ENCODE measurements around the gene GJC3. TPM values are rescaled to one million over a fixed set of nuclear protein-coding genes. Genes with fewer than 3 reads are reported as not detected.
"Not testable (repeated sequence)": the region's sequence is repeated elsewhere in the genome, so short reads cannot be mapped to it uniquely, and the experiment has no call there.

GJC3 gene
- total RNA-seq, 2 experiments from 2014 or later: 0.48 TPM; not detected in 1

DNA sequence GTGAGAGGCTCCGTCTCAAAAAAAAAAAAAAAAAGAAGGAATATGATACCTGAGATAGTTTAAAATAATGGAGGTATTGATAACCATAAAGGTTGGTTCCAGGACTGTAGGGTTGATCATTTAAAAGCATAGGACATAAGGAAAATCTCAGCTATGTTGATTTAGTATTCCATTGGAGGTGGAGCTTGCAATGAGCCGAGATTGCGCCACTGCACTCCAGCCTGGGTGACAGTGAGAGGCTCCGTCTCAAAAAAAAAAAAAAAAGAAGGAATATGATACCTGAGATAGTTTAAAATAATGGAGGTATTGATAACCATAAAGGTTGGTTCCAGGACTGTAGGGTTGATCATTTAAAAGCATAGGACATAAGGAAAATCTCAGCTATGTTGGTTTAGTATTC lies 23.2 kb upstream of the GJC3 start:
- H3K9me3 Mint-ChIP-seq; H3K27me3 Mint-ChIP-seq; CTCF ChIA-PET; H3K27ac Mint-ChIP-seq; DNase-seq; H3K4me3 Mint-ChIP-seq; H3K4me1 Mint-ChIP-seq; H3K36me3 Mint-ChIP-seq (ENCODE audit: low read depth): not testable (repeated sequence)
- POLR2A ChIA-PET: interaction anchor here (0.6 kb wide), 1 partner anchor 84 kb away, joined by 3 read pairs; no protein-coding TSS in a partner anchor

DNA sequence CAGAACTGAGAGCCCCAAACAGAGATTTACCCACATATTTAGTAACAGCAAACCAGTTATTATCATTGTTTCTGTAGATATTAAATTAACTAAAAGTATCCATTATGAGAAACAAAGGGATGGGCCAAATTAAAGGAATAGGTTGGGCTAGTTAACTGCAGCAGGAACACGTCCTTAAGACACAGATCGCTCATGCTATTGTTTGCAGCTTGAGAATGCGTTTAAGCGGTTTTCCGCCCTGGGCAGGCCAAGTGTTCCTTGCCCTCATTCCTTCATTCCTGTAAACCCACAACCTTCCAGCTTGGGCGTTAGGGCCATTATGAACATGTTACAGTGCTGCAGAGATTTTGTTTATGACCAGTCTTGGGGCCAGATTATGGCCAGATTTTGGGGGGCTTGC lies 21.4 kb upstream of the GJC3 start:
- H3K4me3 Mint-ChIP-seq; POLR2A ChIA-PET; H3K4me1 Mint-ChIP-seq; H3K27me3 Mint-ChIP-seq; H3K36me3 Mint-ChIP-seq (ENCODE audit: low read depth); H3K9me3 Mint-ChIP-seq; H3K27ac Mint-ChIP-seq; DNase-seq: not testable (repeated sequence)
- CTCF ChIA-PET: interaction anchor here (1.2 kb wide), 1 partner anchor 18 kb away, joined by 3 read pairs; no protein-coding TSS in a partner anchor

DNA sequence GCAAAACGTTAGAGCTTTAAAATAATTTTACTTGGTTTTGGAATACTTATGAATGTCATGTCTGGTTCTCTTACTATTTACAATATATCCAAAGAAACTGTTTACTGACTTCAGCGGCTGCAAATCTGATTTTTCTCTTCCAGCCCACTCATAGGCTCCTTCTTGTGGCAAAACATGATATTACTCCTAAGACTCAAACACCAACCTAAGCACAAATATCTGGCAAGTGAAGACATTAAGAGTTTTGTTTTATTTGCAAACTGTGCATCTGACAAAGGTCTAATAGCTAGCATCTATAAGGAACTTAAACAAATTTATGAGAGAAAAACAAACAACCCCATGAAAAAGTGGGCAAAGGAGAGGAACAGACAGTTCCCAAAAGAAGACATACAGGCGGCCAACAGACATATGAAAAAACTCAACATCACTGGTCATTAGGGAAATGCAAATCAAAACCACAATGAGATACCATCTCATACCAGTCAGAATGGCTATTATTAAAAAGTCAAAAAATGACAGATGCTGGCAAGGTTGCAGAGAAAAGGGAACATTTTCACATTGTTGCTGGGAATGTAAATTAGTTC lies 20.3 kb upstream of the GJC3 start:
- H3K27ac Mint-ChIP-seq: no peak overlapping the region
- no peaks in the 10 kb centered on the region for H3K4me1 Mint-ChIP-seq
- H3K36me3 Mint-ChIP-seq (ENCODE audit: low read depth): no peaks in the 10 kb centered on the region
- H3K9me3 Mint-ChIP-seq: peaks cover 4% of the 10 kb centered on the region
- H3K4me3 Mint-ChIP-seq: no peak overlapping the region
- peaks cover 3% of the 10 kb centered on the region for H3K27me3 Mint-ChIP-seq
- ChIA-PET CTCF (interaction anchor here (1.2 to 1.4 kb wide), 2 partner anchors 16 to 35 kb away, joined by 3 read pairs; no protein-coding TSS in a partner anchor), POLR2A (no interaction called here)
- no peak for DNase-seq

DNA sequence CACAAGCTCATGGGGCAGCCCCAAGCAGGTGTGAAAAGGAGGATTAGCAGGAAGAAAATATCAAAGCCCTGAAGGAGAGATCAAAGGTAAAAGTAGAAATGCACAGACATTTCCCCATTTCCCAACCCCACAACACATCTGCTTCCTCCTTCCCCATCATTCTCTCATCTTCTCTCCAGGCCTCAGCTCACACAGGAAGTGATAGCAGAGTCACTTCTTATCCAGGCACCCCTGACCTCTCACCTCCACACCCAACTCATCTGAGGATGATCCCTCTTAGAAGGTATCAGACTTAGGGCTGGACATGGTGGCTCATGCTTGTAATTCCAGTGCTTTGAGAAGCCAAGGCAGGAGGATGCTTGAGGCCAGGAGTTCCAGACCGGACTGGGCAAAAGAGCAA lies 18.2 kb upstream of the GJC3 start:
- Mint-ChIP-seq H3K36me3 (ENCODE audit: low read depth) (no peaks in the 10 kb centered on the region), H3K27me3 (peaks cover 9% of the 10 kb centered on the region), H3K4me3 (no peak overlapping the region), H3K4me1 (peaks cover 8% of the 10 kb centered on the region), H3K9me3 (peaks cover 4% of the 10 kb centered on the region), H3K27ac (no peak overlapping the region)
- ChIA-PET CTCF (interaction anchor here (0.6 kb wide), 1 partner anchor 34 kb away, joined by 3 read pairs; no protein-coding TSS in a partner anchor), POLR2A (no interaction called here)
- DNase-seq: no peak

DNA sequence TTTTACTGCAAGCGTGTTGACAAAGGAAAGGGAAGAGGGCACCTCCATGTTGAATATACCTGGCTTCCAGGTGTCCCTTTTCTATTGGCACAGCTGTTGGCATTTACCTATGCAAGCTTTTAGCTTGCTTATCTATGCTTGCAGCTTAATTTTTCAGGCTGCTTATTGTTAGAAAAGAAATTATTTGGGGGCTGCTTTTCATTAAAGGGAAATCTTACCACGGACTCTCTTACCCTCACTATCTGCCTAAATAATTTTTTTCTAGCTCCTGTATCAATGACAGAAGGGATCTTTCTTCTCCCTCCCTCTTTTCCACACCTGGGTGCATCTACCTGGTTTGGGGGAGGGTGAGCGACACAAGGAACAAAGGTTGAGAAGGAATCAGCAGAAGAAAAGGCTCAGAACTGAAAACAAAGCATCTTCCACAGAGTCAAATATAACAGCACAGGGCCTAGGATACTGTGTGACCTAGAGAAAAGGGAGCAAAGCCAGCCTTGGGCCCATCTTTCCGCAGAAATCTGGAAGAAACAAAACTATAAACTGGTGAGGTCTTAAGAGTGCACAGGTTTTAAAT lies 15.2 kb upstream of the GJC3 start:
- CTCF ChIA-PET: no interaction called here
- POLR2A ChIA-PET: no interaction called here
- H3K36me3 Mint-ChIP-seq (ENCODE audit: low read depth): no peaks in the 10 kb centered on the region
- peaks cover 18% of the 10 kb centered on the region for H3K27me3 Mint-ChIP-seq
- H3K27ac Mint-ChIP-seq: no peak overlapping the region
- H3K4me1 Mint-ChIP-seq: peaks cover 8% of the 10 kb centered on the region
- DNase-seq: no peak
- no peaks in the 10 kb centered on the region for H3K9me3 Mint-ChIP-seq
- H3K4me3 Mint-ChIP-seq: no peak overlapping the region

DNA sequence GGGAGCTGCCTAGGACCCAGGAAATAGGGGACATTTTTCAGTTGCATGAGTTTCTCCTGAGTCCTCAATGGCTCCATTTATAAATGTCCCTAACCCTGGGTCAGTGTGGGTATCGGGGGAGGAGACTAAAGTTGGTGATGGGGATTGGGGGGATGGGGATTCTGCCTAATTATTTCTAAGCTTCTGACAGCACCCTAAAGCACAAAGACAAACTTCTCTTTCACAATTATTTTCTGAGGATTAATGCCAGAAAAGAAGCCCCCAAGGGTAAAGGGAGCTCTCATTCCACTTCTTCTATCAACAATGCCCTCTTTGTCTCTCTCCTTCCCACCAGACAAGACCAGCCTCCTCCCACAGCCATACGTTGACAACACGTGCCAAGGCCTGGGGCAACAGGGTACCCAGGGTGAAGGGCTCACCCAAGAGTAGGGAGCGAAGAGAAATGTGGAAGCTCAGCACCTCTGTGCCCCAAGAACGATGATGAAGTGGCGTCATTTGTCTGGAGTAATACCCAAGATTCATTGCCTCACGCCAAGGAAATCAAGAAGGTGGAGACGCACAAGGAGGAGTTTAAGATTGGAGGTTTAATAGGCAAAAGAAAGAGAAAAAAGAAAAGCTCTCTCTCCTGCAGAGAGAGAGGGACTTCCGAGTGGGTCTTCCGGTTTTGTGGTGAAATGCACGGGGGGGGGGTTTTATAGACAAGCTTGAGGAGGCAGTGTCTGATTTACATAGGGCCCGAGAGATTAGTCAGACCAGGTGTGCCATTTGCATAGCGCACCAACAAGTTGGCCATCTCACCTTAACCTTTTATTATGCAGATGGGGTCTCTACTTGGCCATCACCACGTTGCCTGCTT lies 14.4 kb upstream of the GJC3 start:
- no peak overlapping the region for H3K4me3 Mint-ChIP-seq
- peaks cover 3% of the 10 kb centered on the region for H3K36me3 Mint-ChIP-seq (ENCODE audit: low read depth)
- ChIA-PET POLR2A (interaction anchor here (1.0 kb wide), 1 partner anchor 24 kb away, joined by 3 read pairs; no protein-coding TSS in a partner anchor), CTCF (no interaction called here)
- peaks cover 8% of the 10 kb centered on the region for H3K4me1 Mint-ChIP-seq
- peaks cover 22% of the 10 kb centered on the region for H3K27me3 Mint-ChIP-seq
- DNase-seq: no peak
- H3K9me3 Mint-ChIP-seq: peaks cover 5% of the 10 kb centered on the region
- H3K27ac Mint-ChIP-seq: peak overlapping the region; percentile 11

DNA sequence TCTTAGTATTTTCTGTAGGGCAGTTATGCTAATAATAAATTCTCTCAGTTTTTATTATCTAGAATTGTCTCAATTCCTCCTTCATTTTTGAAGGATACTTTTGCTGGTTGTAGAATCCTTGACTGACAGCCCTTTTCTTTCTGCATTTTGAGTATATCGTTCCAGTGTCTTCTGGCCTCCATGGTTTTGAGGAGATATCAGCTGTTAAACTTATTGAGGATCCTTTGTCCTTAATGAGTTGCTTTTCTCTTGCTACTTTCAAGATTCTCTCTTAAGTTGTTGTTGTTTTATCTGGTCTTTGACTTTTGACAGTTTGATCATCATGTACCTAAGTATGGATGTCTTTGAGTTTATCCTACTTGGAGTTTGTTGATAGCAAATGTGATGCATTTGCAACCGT lies 8.9 kb upstream of the GJC3 start:
- ChIA-PET CTCF (interaction anchor here (0.8 to 1.2 kb wide), 2 partner anchors 19 to 53 kb away, joined by 3 to 4 read pairs; partner anchors contain the start of gene TRIM4), POLR2A (no interaction called here)
- Mint-ChIP-seq H3K4me3 (no peak overlapping the region), H3K4me1 (peaks cover 13% of the 10 kb centered on the region), H3K27ac (no peak overlapping the region), H3K36me3 (ENCODE audit: low read depth) (peaks cover 6% of the 10 kb centered on the region), H3K9me3 (peaks cover 13% of the 10 kb centered on the region), H3K27me3 (peaks cover 26% of the 10 kb centered on the region)
- no peak for DNase-seq

DNA sequence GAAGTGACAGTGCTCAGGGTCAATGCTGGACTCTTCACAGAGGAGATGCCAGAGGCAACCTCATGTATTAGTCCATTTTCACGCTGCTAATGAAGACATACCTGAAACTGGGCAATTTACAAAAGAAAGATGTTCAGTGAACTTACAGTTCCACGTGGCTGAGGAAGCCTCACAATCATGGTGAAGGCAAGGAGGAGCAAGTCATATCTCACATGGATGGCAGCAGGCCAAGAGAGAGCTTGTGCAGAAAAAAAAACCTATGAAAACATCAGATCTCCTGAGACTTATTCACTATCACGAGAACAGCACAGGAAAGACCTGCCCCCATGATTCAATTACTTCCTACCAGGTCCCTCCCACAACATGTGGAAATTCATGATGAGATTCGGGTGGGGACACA lies 5.6 kb upstream of the GJC3 start:
- H3K4me3 Mint-ChIP-seq; DNase-seq; POLR2A ChIA-PET; H3K36me3 Mint-ChIP-seq (ENCODE audit: low read depth); CTCF ChIA-PET; H3K27ac Mint-ChIP-seq: not testable (repeated sequence)
- H3K27me3 Mint-ChIP-seq: peaks cover 15% of the 10 kb centered on the region
- peaks cover 17% of the 10 kb centered on the region for H3K4me1 Mint-ChIP-seq
- H3K9me3 Mint-ChIP-seq: peaks cover 13% of the 10 kb centered on the region

DNA sequence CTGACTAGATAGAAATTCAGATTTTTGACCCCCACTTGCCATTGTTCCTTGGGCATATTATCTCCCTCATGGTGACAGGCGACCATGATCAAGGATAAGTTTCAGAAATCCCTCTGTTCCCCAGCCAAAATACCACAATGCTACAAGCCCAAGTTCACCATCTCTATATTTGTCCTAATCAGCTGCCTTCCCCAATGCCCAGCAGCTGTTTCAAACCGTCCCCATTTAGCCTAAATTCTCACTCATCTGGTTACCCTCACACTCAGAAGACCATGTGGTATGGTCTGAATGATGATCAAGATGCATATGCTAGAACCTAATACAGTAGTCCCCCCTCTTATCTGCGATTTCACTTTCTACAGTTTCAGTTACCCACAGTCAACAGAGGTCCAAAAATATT lies 956 bp upstream of the GJC3 start:
- H3K9me3 Mint-ChIP-seq: no peaks in the 10 kb centered on the region
- POLR2A ChIA-PET: no interaction called here
- DNase-seq: no peak
- H3K4me3 Mint-ChIP-seq: no peak overlapping the region
- CTCF ChIA-PET: interaction anchor here (0.7 to 1.5 kb wide), 4 partner anchors 14 to 62 kb away, joined by 3 to 6 read pairs (median 4); no protein-coding TSS in a partner anchor
- H3K27ac Mint-ChIP-seq: peak overlapping the region; percentile 9
- no peaks in the 10 kb centered on the region for H3K36me3 Mint-ChIP-seq (ENCODE audit: low read depth)
- peaks cover 20% of the 10 kb centered on the region for H3K27me3 Mint-ChIP-seq
- peaks cover 38% of the 10 kb centered on the region for H3K4me1 Mint-ChIP-seq

DNA sequence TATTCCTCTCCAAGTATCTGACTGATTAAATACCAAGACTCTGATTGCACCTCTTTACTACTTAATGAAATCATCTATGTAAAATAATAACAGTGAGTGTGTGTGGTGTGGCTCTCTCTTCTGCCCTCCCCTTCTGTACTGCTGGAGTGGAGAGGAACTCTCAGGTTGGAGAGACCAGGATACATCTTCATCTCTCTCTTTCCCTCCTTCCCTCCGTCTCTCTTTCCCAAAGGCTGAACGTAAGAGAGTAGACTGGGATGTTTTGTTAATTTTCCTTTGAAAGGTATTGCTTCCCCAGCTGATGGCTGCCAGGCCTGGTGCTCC lies 272 bp upstream of the GJC3 start:
- H3K27ac Mint-ChIP-seq: peak overlapping the region; percentile 73
- POLR2A ChIA-PET: no interaction called here

DNA sequence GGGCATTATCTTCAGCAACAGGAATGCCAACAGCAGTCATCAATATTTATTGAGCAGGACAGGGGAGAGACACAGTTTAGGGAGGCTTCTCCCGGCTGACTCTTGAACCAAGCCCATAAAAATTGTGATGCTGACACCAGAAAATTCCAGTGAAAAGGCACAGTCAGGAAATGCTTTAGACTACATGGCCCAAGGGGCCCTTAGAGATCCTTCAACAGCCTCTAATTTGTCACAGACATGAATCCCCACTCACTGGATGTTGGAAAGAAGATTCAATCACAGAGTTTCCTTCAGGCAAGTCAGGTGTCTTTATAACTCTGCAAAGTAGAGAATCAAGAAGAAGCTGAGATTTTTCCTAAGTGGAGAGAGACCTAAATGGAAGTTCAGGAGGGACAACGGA lies 1.2 kb downstream of the GJC3 start:
- no peak overlapping the region for H3K4me3 Mint-ChIP-seq
- DNase-seq: no peak
- H3K4me1 Mint-ChIP-seq: peaks cover 29% of the 10 kb centered on the region
- peaks cover 23% of the 10 kb centered on the region for H3K27me3 Mint-ChIP-seq
- H3K36me3 Mint-ChIP-seq (ENCODE audit: low read depth): no peaks in the 10 kb centered on the region
- CTCF ChIA-PET: no interaction called here
- POLR2A ChIA-PET: no interaction called here
- H3K27ac Mint-ChIP-seq: peak overlapping the region; percentile 22
- H3K9me3 Mint-ChIP-seq: no peaks in the 10 kb centered on the region

More for the DNA sequence above, 272 bp upstream of the GJC3 start:
- no peak for DNase-seq
- Mint-ChIP-seq H3K4me1 (peaks cover 31% of the 10 kb centered on the region), H3K27me3 (peaks cover 22% of the 10 kb centered on the region), H3K36me3 (ENCODE audit: low read depth) (no peaks in the 10 kb centered on the region), H3K9me3 (no peaks in the 10 kb centered on the region), H3K4me3 (peak overlapping the region; percentile 62)
- CTCF ChIA-PET: interaction anchor here (0.6 to 1.5 kb wide), 8 partner anchors 9 to 1774 kb away, joined by 3 to 6 read pairs (median 3); partner anchors contain the start of gene TRIM4

DNA sequence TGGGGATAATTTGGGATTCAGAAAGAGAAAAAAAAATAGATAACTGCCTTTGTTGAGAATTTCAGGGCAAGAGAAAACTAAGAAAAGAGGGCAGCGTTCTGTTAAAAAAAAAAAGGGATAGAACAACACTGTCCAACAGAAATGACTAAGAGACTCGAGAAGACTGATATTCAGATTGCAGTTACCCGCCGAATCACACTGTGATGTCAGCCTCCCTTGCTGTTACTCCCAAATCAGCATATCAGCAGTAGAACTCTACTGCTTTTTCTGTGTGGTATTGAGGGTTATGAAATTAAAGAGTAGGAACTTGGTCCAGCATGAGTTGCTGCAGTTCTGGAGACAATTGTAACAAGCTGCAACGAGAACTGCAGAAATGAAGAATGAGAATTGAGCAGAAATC lies 1.9 kb downstream of the GJC3 start:
- DNase-seq: no peak
- Mint-ChIP-seq H3K4me3 (no peak overlapping the region), H3K4me1 (peaks cover 29% of the 10 kb centered on the region), H3K27ac (no peak overlapping the region), H3K36me3 (ENCODE audit: low read depth) (no peaks in the 10 kb centered on the region), H3K27me3 (peaks cover 23% of the 10 kb centered on the region), H3K9me3 (no peaks in the 10 kb centered on the region)
- POLR2A ChIA-PET: no interaction called here
- CTCF ChIA-PET: no interaction called here

DNA sequence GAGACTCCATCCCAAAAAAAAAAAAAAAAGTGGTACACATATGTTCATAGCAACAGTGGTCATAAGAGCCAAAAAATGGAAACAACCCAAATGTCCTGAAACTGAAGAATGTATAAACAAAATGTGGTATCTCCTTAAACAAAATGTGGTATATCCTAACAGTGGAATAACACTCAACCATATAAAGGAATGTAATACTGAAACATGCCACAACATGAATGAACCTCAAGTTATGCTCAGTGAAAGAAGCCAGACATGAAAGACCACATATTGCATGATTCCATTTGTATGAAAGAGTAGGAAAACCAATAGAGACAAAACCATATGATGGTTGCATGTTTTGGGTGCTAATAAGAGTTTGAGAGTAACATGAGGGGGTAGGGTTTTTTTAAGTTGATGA lies 3.1 kb downstream of the GJC3 start:
- DNase-seq: no peak
- Mint-ChIP-seq H3K27me3 (peaks cover 23% of the 10 kb centered on the region), H3K4me3 (no peak overlapping the region), H3K4me1 (peaks cover 29% of the 10 kb centered on the region), H3K9me3 (no peaks in the 10 kb centered on the region), H3K36me3 (ENCODE audit: low read depth) (peaks cover 5% of the 10 kb centered on the region), H3K27ac (no peak overlapping the region)
- ChIA-PET POLR2A (no interaction called here), CTCF (no interaction called here)

Measured in activated CD4-positive, alpha-beta T cell treated with anti-CD3 and anti-CD28 coated beads, Interleukin-2, amount 10 ng/mL, durations not matched to agents 7 days and 5 days (primary cell).